GM12864 (cell line): ENCODE measurements around the gene RECK.
A peak's percentile ranks its signal among the peaks of the same experiment; 100 is the strongest.

ENCODE experiments used
- DNase-seq: peaks from one replicate; pipeline ENCODE4 v3.0.0-alpha.2; 2011; ENCODE audit warnings: low read depth
- H3K4me3 ChIP-seq: 2 replicates; pipeline ENCODE4 v1.5.1; 2011; ENCODE audit warnings: mild to moderate bottlenecking, low read depth, low read length, control low read depth
- CTCF ChIP-seq: IDR thresholded peaks from 2 replicates; pipeline ENCODE4 v1.5.1; 2011; ENCODE audit warnings: low read depth, mild to moderate bottlenecking, moderate library complexity, low read length, control low read depth, inconsistent platforms; ENCODE audit errors: missing control alignments

The RECK gene

DNA sequence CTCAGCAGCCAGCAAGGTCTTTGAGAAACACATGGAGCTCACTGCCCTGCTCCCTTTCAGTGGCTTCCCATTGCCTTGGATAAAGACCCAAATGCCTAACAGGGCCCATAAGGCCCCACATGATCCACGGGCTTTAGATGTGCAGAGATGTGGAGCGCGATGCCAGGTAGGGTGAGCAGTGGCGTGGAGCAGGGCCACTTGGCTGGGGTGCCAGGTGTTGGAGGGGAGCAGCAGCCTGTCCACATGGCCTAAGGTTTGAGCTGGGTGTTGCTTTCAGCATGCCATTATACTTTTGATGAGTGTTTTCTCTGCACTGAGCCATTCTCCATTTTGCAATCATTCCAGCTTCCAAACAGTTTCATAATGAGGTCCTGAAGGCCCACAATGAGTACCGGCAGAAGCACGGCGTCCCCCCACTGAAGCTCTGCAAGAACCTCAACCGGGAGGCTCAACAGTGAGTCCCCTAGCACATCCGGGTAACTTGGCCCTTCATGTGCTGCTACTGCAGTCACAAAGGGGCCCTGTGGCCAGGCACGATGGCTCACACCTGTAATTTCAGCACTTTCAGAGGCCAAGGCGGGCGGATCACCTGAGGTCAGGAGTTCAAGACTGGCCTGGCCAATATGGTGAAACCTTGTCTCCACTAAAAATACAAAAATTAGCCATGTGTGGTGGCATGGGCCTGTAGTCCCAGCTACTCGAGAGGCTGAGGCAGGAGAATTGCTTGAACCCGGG, 110.9 kb downstream of the RECK start:
- TF ChIP-seq CTCF = no peak
- H3K4me3 ChIP-seq = no peak overlapping the region
- no peak for DNase-seq

- no peak for TF ChIP-seq CTCF
- DNase-seq = peak; percentile 80
- no peak overlapping the region for H3K4me3 ChIP-seq
These were observed 111.8 kb downstream of the RECK start for GRCh38 chr9:36148311-36149051.

DNA sequence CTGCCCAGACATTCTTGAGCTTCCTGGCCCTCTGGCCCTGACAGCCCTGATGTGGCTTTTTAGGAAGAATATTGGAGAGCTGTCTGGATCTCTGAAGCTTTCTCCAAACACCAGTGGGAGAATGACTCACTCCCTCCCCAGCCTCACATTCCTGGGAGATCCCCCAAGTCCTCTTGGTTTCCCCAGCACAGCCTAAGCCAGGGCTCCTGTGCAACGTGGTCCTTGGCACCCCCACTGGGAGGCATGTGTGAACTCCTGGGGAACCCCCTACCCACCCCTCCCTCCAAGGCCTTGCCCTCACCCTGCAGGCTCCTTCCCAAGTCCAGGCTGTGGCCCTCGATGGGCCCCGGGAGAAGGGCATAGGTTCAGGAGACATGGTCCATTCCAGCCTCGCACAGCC, 112.5 kb downstream of the RECK start:
- no peak overlapping the region for H3K4me3 ChIP-seq
- TF ChIP-seq CTCF = no peak
- DNase-seq = no peak

DNA sequence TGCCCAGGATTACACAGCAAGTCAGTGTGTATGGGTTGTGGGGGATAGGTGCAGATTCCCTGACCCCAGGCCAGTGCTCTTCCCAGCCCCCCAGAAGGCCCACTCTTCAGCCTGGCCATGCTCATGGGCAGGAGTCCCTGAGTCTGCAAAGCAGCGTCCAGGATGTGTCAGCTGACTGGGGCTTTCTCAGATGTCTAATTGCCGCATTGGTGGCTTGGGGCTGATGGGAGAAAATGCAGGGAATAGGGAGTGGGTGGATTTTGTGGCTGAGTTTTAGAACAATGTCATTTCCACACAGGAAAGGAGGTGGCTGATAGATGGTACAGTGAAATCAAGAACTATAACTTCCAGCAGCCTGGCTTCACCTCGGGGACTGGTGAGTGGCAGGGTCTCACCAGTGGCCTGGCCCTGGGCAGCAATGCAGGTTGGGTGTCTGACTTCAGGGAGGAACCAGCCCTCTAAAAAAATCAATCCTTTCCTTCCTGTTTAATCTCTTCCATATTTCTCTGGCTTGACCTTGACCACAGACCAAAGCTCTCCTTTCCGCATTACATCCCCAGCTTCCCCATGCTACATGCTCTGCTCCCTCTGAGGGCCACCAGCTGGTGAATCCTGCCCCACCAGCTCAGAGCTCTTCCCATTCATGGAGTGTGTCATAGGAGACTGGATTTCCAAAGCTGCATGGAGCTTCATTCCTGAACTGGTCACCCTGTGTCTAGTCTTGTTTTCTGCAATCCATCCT, 114.0 kb downstream of the RECK start:
- no peak for TF ChIP-seq CTCF
- H3K4me3 ChIP-seq = peak overlapping the region; percentile 46; the same call in 1 of the 2 replicates

GRCh38 chr9:36151316-36152210, 114.8 kb downstream of the RECK start:
- TF ChIP-seq CTCF = no peak
- peak; percentile 82 for DNase-seq
- H3K4me3 ChIP-seq = peak overlapping the region; percentile 46

More for the DNA sequence above, 114.0 kb downstream of the RECK start:
- no peak for DNase-seq

DNA sequence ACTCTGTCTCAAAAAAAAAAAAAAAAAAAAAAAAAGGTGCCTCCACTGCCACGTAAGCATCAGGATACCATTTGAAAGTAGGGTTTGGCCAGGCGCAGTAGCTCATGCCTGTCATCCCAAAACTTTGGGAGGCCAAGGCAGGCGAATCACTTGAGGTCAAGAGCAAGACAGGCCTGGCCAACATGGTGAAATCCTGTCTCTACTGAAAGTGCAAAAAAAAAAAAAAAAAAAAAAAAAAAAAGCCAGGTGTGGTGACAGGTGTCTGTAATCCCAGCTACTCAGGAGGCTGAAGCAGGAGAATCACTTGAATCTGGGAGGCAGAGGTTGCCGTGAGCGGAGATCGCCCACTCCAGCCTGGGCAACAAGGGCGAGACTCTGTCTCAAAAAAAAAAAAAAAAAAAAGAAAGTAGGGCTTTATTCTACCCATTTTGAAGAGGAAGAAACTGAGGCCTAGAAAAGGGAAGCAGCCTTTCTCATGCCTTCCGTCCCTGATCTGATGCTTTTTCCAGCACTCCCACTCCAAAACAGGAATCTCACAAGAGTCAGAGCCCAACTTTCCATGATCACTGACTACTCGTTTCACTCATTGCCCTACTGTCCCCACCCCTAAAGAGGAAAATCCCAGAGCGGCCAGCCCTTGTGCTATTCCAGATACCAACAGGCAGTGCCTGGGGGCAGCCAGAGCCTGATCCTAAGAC, 116.2 kb downstream of the RECK start:
- H3K4me3 ChIP-seq = no peak overlapping the region
- TF ChIP-seq CTCF = no peak
- DNase-seq = no peak
